K562 (cell line): ENCODE results near the gene KLB. TPM values are rescaled to one million over a fixed set of nuclear protein-coding genes. Genes with fewer than 3 reads are reported as not detected.

ENCODE experiments used
- ARID1B ChIP-seq: fragments of 450-650 bp; IDR thresholded peaks from 2 replicates; pipeline ENCODE4 v1.6.1; 2016; ENCODE audit warnings: antibody characterized with exemption, mild to moderate bottlenecking, inconsistent platforms
- BCL6 ChIP-seq: fragments of 250-450 bp; sonication (Bioruptor Pico); IDR thresholded peaks from 2 replicates; pipeline ENCODE4 v1.4.0; 2020
- CBX3 ChIP-seq, 2 experiments: IDR thresholded peaks; 1 replicate in 1 of 2; 2 replicates in 1 of 2; pipeline ENCODE4 v1.6.1; 2012; ENCODE audit warnings: inconsistent platforms in 2 of 2, low read length in 2 of 2, borderline replicate concordance in 1 of 2, control low read depth in 1 of 2
- EHMT2 ChIP-seq: fragments of 450-650 bp; IDR thresholded peaks from 2 replicates; pipeline ENCODE4 v1.6.1; 2018; ENCODE audit warnings: antibody characterized with exemption
- ELF4 ChIP-seq: fragments of 450-650 bp; formaldehyde crosslinking; IDR thresholded peaks from 2 replicates; pipeline ENCODE4 v1.4.0; 2022; ENCODE audit warnings: missing genetic modification characterization
- ESRRB ChIP-seq: fragments of 250-450 bp; sonication (Bioruptor Pico); IDR thresholded peaks from 2 replicates; pipeline ENCODE4 v1.5.0; 2020; ENCODE audit warnings: mild to moderate bottlenecking, moderate library complexity, borderline replicate concordance
- MCM7 ChIP-seq, 2 experiments: fragments of 450-650 bp; IDR thresholded peaks; 2 replicates each; pipeline ENCODE4 v1.6.1; 2016 to 2018
- MEF2A ChIP-seq: IDR thresholded peaks from 2 replicates; pipeline ENCODE4 v1.6.1; 2011; ENCODE audit warnings: low read depth, mild to moderate bottlenecking, low read length, moderate library complexity; ENCODE audit not compliant: control insufficient read depth
- MYNN ChIP-seq, 2 experiments: sonication (generic); formaldehyde crosslinking in 1 of 2; IDR thresholded peaks; 2 replicates each; pipeline versions ENCODE4 v1.5.0 to v1.6.1; 2016 to 2020; ENCODE audit warnings: antibody characterized with exemption in 1 of 2, missing genetic modification reagents in 1 of 2
- NBN ChIP-seq: fragments of 450-650 bp; IDR thresholded peaks from 2 replicates; pipeline ENCODE4 v1.6.1; 2016; ENCODE audit warnings: low read depth, mild to moderate bottlenecking
- NFIC ChIP-seq: fragments of 450-650 bp; IDR thresholded peaks from 2 replicates; pipeline ENCODE4 v1.6.1; 2017; ENCODE audit warnings: mild to moderate bottlenecking, inconsistent platforms
- PML ChIP-seq: IDR thresholded peaks from 2 replicates; pipeline ENCODE4 v1.6.1; 2012; ENCODE audit warnings: low read length, inconsistent platforms
- POLR2A ChIP-seq: fragments of 450-650 bp; conservative IDR thresholded peaks from 2 replicates; pipeline ENCODE4 v1.6.1; 2016
- POLR2AphosphoS2 ChIP-seq: IDR thresholded peaks from 2 replicates; pipeline ENCODE4 v1.6.1; 2012; ENCODE audit warnings: low read length, improper control_type of control experiment
- POLR2AphosphoS5 ChIP-seq: IDR thresholded peaks from 2 replicates; pipeline ENCODE4 v1.6.1; 2011; ENCODE audit warnings: mild to moderate bottlenecking, low read depth, low read length, moderate library complexity; ENCODE audit not compliant: control insufficient read depth, insufficient read depth
- POLR2B ChIP-seq: fragments of 450-650 bp; IDR thresholded peaks from 2 replicates; pipeline ENCODE4 v1.6.1; 2018; ENCODE audit warnings: low read depth; ENCODE audit not compliant: partially characterized antibody
- SETDB1 ChIP-seq: IDR thresholded peaks from one replicate; pipeline ENCODE4 v1.6.1; 2012; ENCODE audit warnings: low read length, control low read depth, inconsistent platforms
- SIN3A ChIP-seq, 2 experiments: fragments of 150-350 bp in 1 of 2; IDR thresholded peaks; 2 replicates each; pipeline ENCODE4 v1.6.1; 2011 to 2016; ENCODE audit warnings: borderline replicate concordance in 2 of 2, low read depth in 2 of 2, low read length in 2 of 2, mild to moderate bottlenecking in 2 of 2, moderate library complexity in 2 of 2; ENCODE audit not compliant: control insufficient read depth in 1 of 2
- SPI1 ChIP-seq: IDR thresholded peaks from 2 replicates; pipeline ENCODE4 v1.6.1; 2011; ENCODE audit warnings: low read depth, low read length, control low read depth, borderline replicate concordance
- SUPT5H ChIP-seq: fragments of 450-650 bp; IDR thresholded peaks from 2 replicates; pipeline ENCODE4 v1.6.1; 2016
- ZNF239 ChIP-seq: fragments of 250-450 bp; sonication (Bioruptor Pico); IDR thresholded peaks from 2 replicates; pipeline ENCODE4 v1.4.0; 2020; ENCODE audit warnings: mild to moderate bottlenecking
- ZNF347 ChIP-seq: fragments of 450-650 bp; formaldehyde crosslinking; IDR thresholded peaks from 2 replicates; pipeline ENCODE4 v1.4.0; 2020; ENCODE audit warnings: low read depth, mild to moderate bottlenecking, moderate library complexity
- ZNF584 ChIP-seq: fragments of 200-800 bp; sonication (Bioruptor generic); IDR thresholded peaks from 2 replicates; pipeline ENCODE4 v1.6.1; 2016; ENCODE audit warnings: low read depth, mild to moderate bottlenecking, missing genetic modification characterization, missing compliant biosample characterization
- polyA plus RNA-seq, 8 experiments: library from polyadenylated mRNA; depleted of rRNA in 4 of 8; stranded (reverse) in 5 of 8; unstranded in 3 of 8; fragments of >200 nt; fragmentation: Nextera tagmentation in 2 of 8; fragmentation: Illumina TruSeq in 1 of 8; extraction: Ambion mirVana in 2 of 8; extraction: Trizol in 1 of 8; gene quantifications; 2 replicates each; pipeline versions ENCODE4 v1.2.1 to v1.2.3, GENCODE V29; 2011 to 2014; ENCODE audit warnings: inconsistent platforms in 1 of 8, missing spikeins in 1 of 8
- total RNA-seq, 7 experiments: library from RNA; depleted of rRNA in 6 of 7; stranded (reverse); fragments of >200 nt in 6 of 7; fragmentation: Illumina TruSeq in 2 of 7; extraction: Trizol in 2 of 7; gene quantifications; 2 replicates each; pipeline versions ENCODE4 v1.2.1 to v1.2.3, GENCODE V29; 2011 to 2021; ENCODE audit warnings: low replicate concordance in 1 of 7
- TF ChIP-seq, protein P1 (sequence below): sonication (generic); formaldehyde crosslinking; IDR thresholded peaks from 2 replicates; pipeline ENCODE4 v1.8.0; 2022; ENCODE audit warnings: missing genetic modification reagents, mild to moderate bottlenecking, borderline replicate concordance
- TF ChIP-seq, protein P2 (sequence below): sonication (generic); formaldehyde crosslinking; IDR thresholded peaks from 2 replicates; pipeline ENCODE4 v1.8.0; 2023; ENCODE audit warnings: mild to moderate bottlenecking, missing genetic modification reagents
- TF ChIP-seq, protein P3 (sequence below): IDR thresholded peaks from 2 replicates; pipeline ENCODE4 v1.6.1; 2012; ENCODE audit warnings: low read depth, low read length, improper control_type of control experiment, borderline replicate concordance

Gene KLB
- total and polyA plus RNA-seq, 9 of the 15 experiments (the other 6 are each of a cell fraction or from before 2014, with no cell fraction given) = 0.04 to 0.13 TPM; not detected in 7

DNA sequence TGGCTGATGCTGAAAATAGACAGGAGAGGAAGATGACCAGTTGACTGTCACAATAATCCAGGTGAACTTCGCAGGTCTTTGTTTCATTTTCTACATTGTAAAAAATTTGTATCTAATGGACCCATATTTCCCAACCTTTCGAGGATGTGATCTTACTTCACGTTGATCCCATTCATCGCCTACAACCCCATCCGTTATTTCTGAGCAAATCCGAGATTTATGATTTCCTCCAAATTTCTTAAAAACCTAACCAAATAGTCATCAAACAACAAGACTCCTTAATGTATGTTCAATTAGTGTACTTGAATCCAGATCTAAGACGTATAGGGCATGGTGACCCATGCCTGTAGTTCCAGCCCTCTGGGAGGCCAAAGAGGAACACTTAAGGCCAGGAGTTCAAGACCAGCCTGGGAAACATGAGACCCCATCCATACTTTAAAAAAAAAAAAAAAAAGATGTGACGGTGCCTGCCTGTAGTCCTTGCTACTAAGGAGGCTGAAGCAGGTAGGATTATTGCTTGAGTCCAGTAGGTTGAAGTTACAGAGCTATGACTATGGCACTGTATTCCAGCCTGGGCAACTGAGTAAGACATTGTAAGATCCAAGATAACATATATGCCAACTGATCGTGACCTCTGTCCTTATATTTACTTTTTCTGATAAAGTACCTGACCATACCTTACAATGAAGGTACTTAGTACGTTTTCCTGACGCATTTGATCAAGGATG is 46.3 kb downstream of the KLB start (continued):
- TF ChIP-seq, protein P1, sequence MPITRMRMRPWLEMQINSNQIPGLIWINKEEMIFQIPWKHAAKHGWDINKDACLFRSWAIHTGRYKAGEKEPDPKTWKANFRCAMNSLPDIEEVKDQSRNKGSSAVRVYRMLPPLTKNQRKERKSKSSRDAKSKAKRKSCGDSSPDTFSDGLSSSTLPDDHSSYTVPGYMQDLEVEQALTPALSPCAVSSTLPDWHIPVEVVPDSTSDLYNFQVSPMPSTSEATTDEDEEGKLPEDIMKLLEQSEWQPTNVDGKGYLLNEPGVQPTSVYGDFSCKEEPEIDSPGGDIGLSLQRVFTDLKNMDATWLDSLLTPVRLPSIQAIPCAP (CRISPR knock-in tag) = no peak
- TF ChIP-seq SIN3A (IDR thresholded peaks at IDR 0.05; ENCODE audit: borderline replicate concordance in 2 of 2, control insufficient read depth in 1 of 2, low read depth in 2 of 2, low read length in 2 of 2) (0 out of 4 replicates have a peak, but pooled peaks of 1 of the 2 experiments have one; percentile 2), SETDB1 (no peak), EHMT2 (no peak), ELF4 (CRISPR knock-in tag) (no peak), NFIC (0 out of 2 replicates have a peak, but pooled peaks have one; percentile 5), ZNF584 (CRISPR knock-in tag) (no peak), ESRRB (CRISPR knock-in tag) (0 out of 2 replicates have a peak, but pooled peaks have one; percentile 24), SUPT5H (peak; percentile 69), POLR2AphosphoS2 (peak; percentile 82), BCL6 (no peak), MYNN (IDR thresholded peaks at IDR 0.05) (peak; percentile 15; the same call in 1 of the 2 replicates), MYNN (CRISPR knock-in tag; IDR thresholded peaks at IDR 0.05) (no peak), ZNF347 (CRISPR knock-in tag) (0 out of 2 replicates have a peak, but pooled peaks have one; percentile 62), MEF2A (no peak), POLR2AphosphoS5 (no peak; the same call in none of the 2 replicates), MCM7 (IDR thresholded peaks at IDR 0.05) (no peak), ZNF239 (no peak), POLR2A (peak; percentile 73), SPI1 (no peak), CBX3 (IDR thresholded peaks at IDR 0.05; ENCODE audit: borderline replicate concordance in 1 of 2, low read length in 2 of 2) (no peak), PML (no peak), NBN (no peak), POLR2B (peak; percentile 34), ARID1B (no peak)
- TF ChIP-seq, protein P2, sequence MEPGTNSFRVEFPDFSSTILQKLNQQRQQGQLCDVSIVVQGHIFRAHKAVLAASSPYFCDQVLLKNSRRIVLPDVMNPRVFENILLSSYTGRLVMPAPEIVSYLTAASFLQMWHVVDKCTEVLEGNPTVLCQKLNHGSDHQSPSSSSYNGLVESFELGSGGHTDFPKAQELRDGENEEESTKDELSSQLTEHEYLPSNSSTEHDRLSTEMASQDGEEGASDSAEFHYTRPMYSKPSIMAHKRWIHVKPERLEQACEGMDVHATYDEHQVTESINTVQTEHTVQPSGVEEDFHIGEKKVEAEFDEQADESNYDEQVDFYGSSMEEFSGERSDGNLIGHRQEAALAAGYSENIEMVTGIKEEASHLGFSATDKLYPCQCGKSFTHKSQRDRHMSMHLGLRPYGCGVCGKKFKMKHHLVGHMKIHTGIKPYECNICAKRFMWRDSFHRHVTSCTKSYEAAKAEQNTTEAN (CRISPR knock-in tag) = no peak
- TF ChIP-seq, protein P3, sequence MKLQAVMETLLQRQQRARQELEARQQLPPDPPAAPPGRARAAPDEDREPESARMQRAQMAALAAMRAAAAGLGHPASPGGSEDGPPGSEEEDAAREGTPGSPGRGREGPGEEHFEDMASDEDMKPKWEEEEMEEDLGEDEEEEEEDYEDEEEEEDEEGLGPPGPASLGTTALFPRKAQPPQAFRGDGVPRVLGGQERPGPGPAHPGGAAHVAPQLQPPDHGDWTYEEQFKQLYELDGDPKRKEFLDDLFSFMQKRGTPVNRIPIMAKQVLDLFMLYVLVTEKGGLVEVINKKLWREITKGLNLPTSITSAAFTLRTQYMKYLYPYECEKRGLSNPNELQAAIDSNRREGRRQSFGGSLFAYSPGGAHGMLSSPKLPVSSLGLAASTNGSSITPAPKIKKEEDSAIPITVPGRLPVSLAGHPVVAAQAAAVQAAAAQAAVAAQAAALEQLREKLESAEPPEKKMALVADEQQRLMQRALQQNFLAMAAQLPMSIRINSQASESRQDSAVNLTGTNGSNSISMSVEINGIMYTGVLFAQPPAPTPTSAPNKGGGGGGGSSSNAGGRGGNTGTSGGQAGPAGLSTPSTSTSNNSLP = no peak
- TF ChIP-seq, all 486 proteins: peak for 14
